ENCODE results near the gene SPACA6.

SPACA6 gene

DNA sequence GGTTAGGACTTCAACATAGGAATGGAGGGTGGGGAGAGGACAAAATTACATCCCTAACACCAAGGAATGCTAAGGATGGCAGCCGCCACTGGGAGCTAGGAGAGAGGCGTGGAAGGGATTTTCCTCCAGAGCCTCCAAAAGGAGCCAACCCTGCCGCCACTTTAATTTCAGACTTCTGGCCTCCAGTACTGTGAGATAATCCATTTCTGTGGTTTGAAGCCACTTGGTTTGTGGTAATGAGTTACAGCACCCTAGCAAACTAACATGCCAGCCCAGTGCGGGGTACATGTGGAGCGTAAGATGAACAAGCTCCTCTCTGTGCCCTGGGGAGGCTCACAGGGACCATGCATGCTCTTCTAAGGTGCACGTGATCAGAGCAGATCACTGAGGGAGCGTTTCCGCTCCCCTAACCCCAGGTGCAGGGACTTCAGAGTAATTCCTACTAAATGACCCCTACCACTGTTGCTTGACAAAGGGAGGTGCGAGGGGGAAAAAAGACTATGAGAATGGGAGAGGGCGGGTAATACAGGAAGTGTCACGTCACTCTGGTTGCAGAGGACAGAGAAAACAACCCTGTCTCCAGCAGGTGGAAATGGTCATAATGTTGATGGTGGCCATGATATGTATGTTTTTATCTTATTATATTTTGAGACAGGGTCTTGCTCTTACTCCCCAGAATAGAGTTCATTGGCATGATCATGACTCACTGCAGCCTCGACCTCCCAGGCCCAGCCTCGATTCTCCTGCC, 46.5 kb downstream of the SPACA6 start:
- in situ Hi-C loops (cut with HindIII; ENCODE audit: low pct_unique_long_range_greater_than_20kb, low sequenced_read_pairs) = no loop called here
- TF ChIP-seq JUND (IDR thresholded peaks at IDR 0.05; ENCODE audit: low read depth) = no peak

DNA sequence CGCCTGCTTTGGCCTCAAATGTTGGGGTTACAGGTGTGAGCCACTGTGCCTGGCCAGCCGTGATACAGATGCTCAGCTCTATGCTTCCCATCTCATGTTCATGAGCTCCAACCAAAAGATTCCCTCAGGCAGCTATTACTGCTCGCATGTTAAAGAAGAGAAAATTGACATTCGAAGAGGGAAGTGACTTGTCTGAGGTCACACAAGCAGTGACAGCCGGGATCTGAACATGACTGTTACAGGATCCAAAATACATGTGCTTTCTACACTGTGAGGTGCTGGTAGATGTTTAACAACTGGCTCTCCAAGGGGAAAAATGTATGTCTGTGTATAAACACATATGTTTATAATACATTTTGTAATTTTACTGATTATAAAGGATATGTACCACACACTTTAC, 47.2 kb downstream of the SPACA6 start:
- in situ Hi-C loops (cut with HindIII; ENCODE audit: low pct_unique_long_range_greater_than_20kb, low sequenced_read_pairs) = no loop called here
- TF ChIP-seq JUND (IDR thresholded peaks at IDR 0.05; ENCODE audit: low read depth) = no peak
- no peak for DNase-seq (ENCODE audit: low read depth in 1 of 2, low spot score in 1 of 2)

More for the DNA sequence above, 46.5 kb downstream of the SPACA6 start:
- DNase-seq (ENCODE audit: low read depth in 1 of 2, low spot score in 1 of 2) = no peak

DNA sequence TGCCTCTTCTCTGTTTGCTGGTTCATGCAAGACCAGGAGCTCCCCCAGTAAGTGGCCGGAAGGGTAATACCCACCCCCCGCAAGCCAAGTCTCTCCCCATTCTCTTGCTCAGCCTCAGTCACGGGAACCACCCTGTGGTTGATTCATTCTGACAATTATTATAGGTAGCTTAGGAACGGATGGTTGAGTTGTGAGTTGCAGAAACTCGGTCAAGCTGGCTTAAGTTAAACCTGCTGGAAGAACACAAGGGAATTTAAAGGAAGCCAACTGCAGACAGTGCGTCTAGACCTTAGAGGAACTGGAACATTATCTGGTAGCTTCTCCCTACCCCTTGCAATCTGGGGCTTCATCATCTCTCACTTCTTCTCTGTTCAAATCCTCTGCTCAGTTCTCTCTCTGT, 49.7 kb downstream of the SPACA6 start:
- no peak for DNase-seq (ENCODE audit: low read depth in 1 of 2, low spot score in 1 of 2)
- no peak for TF ChIP-seq JUND (IDR thresholded peaks at IDR 0.05; ENCODE audit: low read depth)
- in situ Hi-C loops (cut with HindIII; ENCODE audit: low pct_unique_long_range_greater_than_20kb, low sequenced_read_pairs) = no loop called here

DNA sequence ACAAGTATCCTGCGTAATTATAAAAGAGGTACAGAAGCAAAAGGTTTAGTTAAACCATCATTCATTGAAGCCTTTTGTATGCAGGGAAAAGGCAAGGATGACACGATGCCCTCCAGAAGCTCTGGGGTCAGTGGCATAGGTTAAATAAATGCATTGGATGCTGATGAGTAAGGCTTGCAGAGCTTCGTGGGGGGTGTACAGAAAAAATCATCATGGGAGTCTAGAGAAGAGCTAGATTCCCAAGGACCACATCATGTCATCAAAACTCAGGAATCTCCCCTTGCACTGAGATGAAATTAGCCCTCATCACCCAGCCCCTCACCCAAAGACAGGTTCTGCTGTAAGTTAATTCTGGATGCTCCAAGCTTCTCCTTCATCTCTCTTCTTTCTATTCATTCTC, 50.3 kb downstream of the SPACA6 start:
- in situ Hi-C loops (cut with HindIII; ENCODE audit: low pct_unique_long_range_greater_than_20kb, low sequenced_read_pairs) = no loop called here
- DNase-seq (ENCODE audit: low read depth in 1 of 2, low spot score in 1 of 2) = no peak
- no peak for TF ChIP-seq JUND (IDR thresholded peaks at IDR 0.05; ENCODE audit: low read depth)

DNA sequence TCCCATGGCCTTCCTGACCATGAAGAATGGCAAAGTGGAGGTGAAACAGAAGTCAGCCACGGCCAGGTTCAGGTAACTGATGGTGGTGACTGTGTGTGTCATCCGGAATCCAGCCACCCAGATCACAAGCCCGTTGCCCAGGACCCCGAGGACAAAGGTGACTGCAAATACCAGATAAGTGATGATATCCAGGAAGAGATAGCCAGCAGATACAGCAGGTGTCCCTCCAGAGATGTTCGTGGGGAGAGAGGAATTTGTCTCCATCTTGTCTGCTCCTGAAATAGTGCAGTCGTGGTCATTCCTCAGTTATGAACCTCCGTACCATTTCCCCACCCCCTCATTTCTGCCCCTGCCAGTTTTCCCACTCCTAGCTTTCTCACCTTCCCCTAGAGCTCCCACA, 53.6 kb downstream of the SPACA6 start:
- TF ChIP-seq JUND (IDR thresholded peaks at IDR 0.05; ENCODE audit: low read depth) = no peak
- in situ Hi-C loops (cut with HindIII; ENCODE audit: low pct_unique_long_range_greater_than_20kb, low sequenced_read_pairs) = no loop called here
- DNase-seq (ENCODE audit: low read depth in 1 of 2, low spot score in 1 of 2) = no peak

DNA sequence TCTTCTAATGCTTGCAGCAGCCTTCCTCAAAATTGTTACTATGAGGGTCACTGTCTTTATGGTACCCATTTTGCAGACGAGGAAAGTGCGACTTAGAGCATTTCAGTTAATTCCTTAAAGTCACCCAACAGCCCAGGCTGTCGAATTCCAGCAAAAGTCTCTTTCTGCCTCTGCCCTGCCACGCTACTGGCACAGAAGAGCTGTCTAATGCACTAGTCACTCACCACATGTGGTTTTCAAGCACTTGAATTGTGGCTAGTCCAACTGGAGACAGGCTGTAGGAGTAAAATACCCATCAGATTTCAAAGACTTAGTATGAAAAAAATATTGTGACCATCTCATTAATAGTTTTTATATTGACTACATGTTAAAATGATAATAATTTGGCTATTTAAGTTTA, 56.8 kb downstream of the SPACA6 start:
- no peak for TF ChIP-seq JUND (IDR thresholded peaks at IDR 0.05; ENCODE audit: low read depth)
- no peak for DNase-seq (ENCODE audit: low read depth in 1 of 2, low spot score in 1 of 2)
- in situ Hi-C loops (cut with HindIII; ENCODE audit: low pct_unique_long_range_greater_than_20kb, low sequenced_read_pairs) = no loop called here

DNA sequence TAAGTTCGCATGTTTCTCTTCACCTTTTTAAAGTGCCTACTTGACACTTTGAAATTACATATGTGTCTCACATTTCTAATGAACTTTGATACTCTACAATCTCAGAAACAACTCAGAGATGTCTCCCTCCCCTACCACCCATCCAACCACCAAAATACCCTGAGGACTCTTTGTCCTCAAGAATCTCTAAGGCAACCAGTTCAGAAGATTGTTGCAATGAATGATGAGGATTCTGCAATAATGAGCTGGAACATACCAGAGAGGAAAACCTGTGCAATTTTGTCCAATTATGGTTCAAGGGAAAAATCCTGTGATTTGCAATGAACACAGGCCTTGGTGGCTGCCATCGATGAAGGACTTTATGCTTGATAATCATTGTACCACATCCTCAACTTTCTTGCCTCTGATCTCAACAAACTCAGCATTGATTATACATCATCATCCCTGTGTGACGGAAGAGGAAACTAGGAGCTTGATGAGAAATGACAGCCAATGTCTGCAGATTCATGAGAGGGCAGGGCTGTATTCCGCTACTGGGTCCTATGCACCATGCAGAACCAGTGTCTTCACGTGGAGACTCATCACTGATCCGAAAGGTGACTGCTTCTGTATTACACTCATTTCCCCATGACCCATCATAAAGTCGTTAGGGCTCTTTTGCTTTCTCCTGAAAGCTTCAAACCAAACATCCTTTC, 57.4 kb downstream of the SPACA6 start:
- no peak for DNase-seq (ENCODE audit: low read depth in 1 of 2, low spot score in 1 of 2)
- no peak for TF ChIP-seq JUND (IDR thresholded peaks at IDR 0.05; ENCODE audit: low read depth)
- in situ Hi-C loops (cut with HindIII; ENCODE audit: low pct_unique_long_range_greater_than_20kb, low sequenced_read_pairs) = no loop called here

DNA sequence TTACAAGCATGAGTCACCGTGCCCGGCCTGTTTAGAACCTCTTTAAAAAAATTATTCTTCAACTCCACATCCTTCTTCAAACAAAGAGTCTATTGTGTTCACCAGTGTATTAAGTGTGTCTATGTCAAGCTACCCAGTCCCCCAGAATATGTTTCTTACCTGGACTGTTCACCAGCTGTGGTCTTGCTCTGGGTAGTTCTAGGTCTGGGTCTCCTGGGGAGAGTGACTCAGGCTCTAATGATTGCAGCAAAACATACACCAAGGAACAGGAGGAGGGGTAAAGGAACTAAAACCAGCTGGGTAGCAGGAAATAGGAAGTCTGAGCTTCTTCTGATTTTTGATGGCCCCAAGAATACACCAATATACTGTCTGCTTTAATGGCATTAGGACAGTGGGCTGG, 58.5 kb downstream of the SPACA6 start, which contains the start of gene FPR1:
Gene FPR1, minus strand, starts transcription at position 224 of the 400 bp plus-strand sequence. CDS start 4,884 bp downstream, outside the sequence.
- no peak for TF ChIP-seq JUND (IDR thresholded peaks at IDR 0.05; ENCODE audit: low read depth)
- no peak for DNase-seq (ENCODE audit: low read depth in 1 of 2, low spot score in 1 of 2)
- in situ Hi-C loops (cut with HindIII; ENCODE audit: low pct_unique_long_range_greater_than_20kb, low sequenced_read_pairs) = no loop called here

DNA sequence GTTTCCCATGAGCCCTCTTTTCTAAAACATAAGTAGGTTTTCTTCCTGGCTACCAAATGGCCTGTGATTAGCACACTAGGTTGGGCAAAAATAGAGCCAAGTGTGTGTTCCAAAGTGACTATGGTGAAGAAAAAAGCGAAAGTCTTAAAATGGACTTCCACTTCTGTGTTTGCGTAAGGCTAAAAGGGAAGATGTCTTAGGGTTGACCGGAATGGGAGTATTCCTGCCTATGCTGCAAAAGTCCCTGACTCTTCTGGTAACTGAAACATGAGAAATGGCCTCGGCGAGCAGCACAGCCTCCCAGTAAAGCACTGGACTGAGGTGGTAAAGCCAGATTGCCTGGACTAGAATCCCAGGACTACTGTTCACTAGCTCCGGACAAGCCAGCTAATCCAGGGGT, 61.0 kb downstream of the SPACA6 start:
- TF ChIP-seq JUND (IDR thresholded peaks at IDR 0.05; ENCODE audit: low read depth) = no peak
- DNase-seq (ENCODE audit: low read depth in 1 of 2, low spot score in 1 of 2) = no peak
- in situ Hi-C loops (cut with HindIII; ENCODE audit: low pct_unique_long_range_greater_than_20kb, low sequenced_read_pairs) = no loop called here

DNA sequence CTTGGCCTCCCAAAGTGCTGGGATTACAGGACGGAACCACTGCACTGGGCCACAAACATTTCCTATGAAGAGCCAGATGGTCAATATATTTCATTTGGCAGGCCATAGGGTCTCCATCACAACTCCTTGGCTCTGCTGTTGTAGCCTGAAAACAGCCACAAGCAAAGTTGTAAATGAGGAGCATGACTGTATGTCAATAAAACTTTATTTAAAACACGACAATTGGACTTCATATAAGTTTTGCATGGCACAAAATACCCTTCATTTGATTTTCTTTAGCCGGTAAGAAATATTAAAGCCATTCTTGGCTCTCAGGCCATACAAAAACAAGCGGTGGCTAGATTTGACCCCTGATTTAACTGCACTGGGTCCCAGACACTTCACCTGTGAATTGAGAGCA, 61.6 kb downstream of the SPACA6 start:
- in situ Hi-C loops (cut with HindIII; ENCODE audit: low pct_unique_long_range_greater_than_20kb, low sequenced_read_pairs) = no loop called here
- TF ChIP-seq JUND (IDR thresholded peaks at IDR 0.05; ENCODE audit: low read depth) = no peak
- DNase-seq (ENCODE audit: low read depth in 1 of 2, low spot score in 1 of 2) = no peak

All from T47D (cell line).